Loucy (cell line): ENCODE measurements around the gene OXER1.

ENCODE experiments used
- EZH2phosphoT487 ChIP-seq: fragments of 200-600 bp; IDR thresholded peaks from 2 replicates; pipeline ENCODE4 v1.6.1; 2018; ENCODE audit warnings: antibody characterized with exemption, mild to moderate bottlenecking, moderate library complexity, borderline replicate concordance
- TF ChIP-seq, protein P1 (sequence below): fragments of 200-600 bp; sonication (generic); conservative IDR thresholded peaks from 2 replicates; pipeline ENCODE4 v1.5.1; 2014; ENCODE audit warnings: mild to moderate bottlenecking, antibody characterized with exemption, low read length

DNA sequence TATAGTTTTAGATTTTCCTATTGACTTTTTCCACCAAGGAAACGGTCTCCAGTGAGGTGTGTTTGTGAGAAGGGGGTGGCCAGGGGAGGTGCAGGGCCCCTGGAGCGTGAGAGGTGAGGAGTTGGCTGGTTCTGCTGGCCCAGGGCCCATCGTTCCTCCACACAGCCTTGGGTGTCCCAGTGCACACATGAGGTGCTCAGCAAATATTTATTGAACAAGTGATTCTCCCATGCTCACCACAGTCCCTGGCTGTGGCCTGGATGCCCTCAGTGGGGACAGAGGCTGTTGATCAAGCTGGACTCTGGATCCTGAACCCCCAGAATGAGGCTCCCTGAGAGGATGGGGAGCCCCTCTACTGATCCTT is 23.5 kb upstream of the OXER1 start:
- TF ChIP-seq, protein P1, sequence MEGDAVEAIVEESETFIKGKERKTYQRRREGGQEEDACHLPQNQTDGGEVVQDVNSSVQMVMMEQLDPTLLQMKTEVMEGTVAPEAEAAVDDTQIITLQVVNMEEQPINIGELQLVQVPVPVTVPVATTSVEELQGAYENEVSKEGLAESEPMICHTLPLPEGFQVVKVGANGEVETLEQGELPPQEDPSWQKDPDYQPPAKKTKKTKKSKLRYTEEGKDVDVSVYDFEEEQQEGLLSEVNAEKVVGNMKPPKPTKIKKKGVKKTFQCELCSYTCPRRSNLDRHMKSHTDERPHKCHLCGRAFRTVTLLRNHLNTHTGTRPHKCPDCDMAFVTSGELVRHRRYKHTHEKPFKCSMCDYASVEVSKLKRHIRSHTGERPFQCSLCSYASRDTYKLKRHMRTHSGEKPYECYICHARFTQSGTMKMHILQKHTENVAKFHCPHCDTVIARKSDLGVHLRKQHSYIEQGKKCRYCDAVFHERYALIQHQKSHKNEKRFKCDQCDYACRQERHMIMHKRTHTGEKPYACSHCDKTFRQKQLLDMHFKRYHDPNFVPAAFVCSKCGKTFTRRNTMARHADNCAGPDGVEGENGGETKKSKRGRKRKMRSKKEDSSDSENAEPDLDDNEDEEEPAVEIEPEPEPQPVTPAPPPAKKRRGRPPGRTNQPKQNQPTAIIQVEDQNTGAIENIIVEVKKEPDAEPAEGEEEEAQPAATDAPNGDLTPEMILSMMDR, result no peak
- no peak for TF ChIP-seq EZH2phosphoT487
